HepG2 (cell line): ENCODE data around the gene FMOD. TPM values are rescaled to one million over a fixed set of nuclear protein-coding genes. Genes with fewer than 3 reads are reported as not detected.
A peak's percentile ranks its signal among the peaks of the same experiment; 100 is the strongest.

Source experiments
- CHD2 ChIP-seq: IDR thresholded peaks from 2 replicates; pipeline ENCODE4 v1.6.1; 2011; ENCODE audit warnings: low read depth, low read length, improper control_type of control experiment
- CREB1 ChIP-seq, 2 experiments: fragments of 450-650 bp in 1 of 2; IDR thresholded peaks; 2 replicates each; pipeline ENCODE4 v1.6.1; 2016 to 2017; ENCODE audit warnings: control low read depth in 1 of 2, mild to moderate bottlenecking in 1 of 2, missing compliant biosample characterization in 1 of 2, missing genetic modification characterization in 1 of 2
- FOXO4 ChIP-seq: sonication (generic); formaldehyde crosslinking; conservative IDR thresholded peaks from 2 replicates; pipeline ENCODE4 v1.8.1; 2023; ENCODE audit warnings: missing genetic modification reagents
- GTF3A ChIP-seq: sonication (generic); formaldehyde crosslinking; conservative IDR thresholded peaks from 2 replicates; pipeline ENCODE4 v1.4.0; 2020; ENCODE audit warnings: mild to moderate bottlenecking, missing genetic modification reagents
- HNF1A ChIP-seq, 2 experiments: sonication (generic) in 1 of 2; formaldehyde crosslinking in 1 of 2; IDR thresholded peaks; 2 replicates each; pipeline versions ENCODE4 v1.4.0 to v1.6.1; 2016 to 2020; ENCODE audit warnings: borderline replicate concordance in 1 of 2, low read depth in 1 of 2, mild to moderate bottlenecking in 1 of 2, missing genetic modification reagents in 1 of 2
- JUNB ChIP-seq: sonication (generic); formaldehyde crosslinking; IDR thresholded peaks from 2 replicates; pipeline ENCODE4 v1.8.0; 2022; ENCODE audit warnings: missing genetic modification reagents, mild to moderate bottlenecking, borderline replicate concordance
- PHF5A ChIP-seq: IDR thresholded peaks from one replicate; pipeline ENCODE4 v1.6.1; 2018; ENCODE audit warnings: low read depth, missing genetic modification reagents; ENCODE audit not compliant: unreplicated experiment
- PHF8 ChIP-seq: sonication (generic); formaldehyde crosslinking; IDR thresholded peaks from 2 replicates; pipeline ENCODE4 v1.5.0; 2020; ENCODE audit warnings: missing genetic modification reagents
- SMAD3 ChIP-seq: sonication (generic); formaldehyde crosslinking; IDR thresholded peaks from 2 replicates; pipeline ENCODE4 v1.4.0; 2020; ENCODE audit warnings: missing genetic modification reagents
- ZFAT ChIP-seq: sonication (generic); formaldehyde crosslinking; conservative IDR thresholded peaks from 2 replicates; pipeline ENCODE4 v1.8.1; 2023; ENCODE audit warnings: missing genetic modification reagents, inconsistent platforms
- ZNF232 ChIP-seq: sonication (generic); formaldehyde crosslinking; IDR thresholded peaks from 2 replicates; pipeline ENCODE4 v1.4.0; 2020; ENCODE audit warnings: missing genetic modification reagents, borderline replicate concordance
- ZNF24 ChIP-seq: fragments of 450-650 bp; IDR thresholded peaks from 2 replicates; pipeline ENCODE4 v1.6.1; 2017; ENCODE audit warnings: antibody characterized with exemption, mild to moderate bottlenecking
- ZNF275 ChIP-seq: sonication (generic); formaldehyde crosslinking; IDR thresholded peaks from 2 replicates; pipeline ENCODE4 v1.8.0; 2022; ENCODE audit warnings: missing genetic modification reagents, mild to moderate bottlenecking, inconsistent platforms, borderline replicate concordance
- ZNF510 ChIP-seq: sonication (generic); formaldehyde crosslinking; IDR thresholded peaks from 2 replicates; pipeline ENCODE4 v1.4.0; 2020; ENCODE audit warnings: low read depth, mild to moderate bottlenecking, missing genetic modification reagents
- ZNF615 ChIP-seq: sonication (generic); formaldehyde crosslinking; IDR thresholded peaks from 2 replicates; pipeline ENCODE4 v1.5.0; 2020; ENCODE audit warnings: mild to moderate bottlenecking, missing genetic modification reagents, borderline replicate concordance
- polyA plus RNA-seq, 8 experiments: library from polyadenylated mRNA; depleted of rRNA in 3 of 8; stranded (reverse) in 7 of 8; unstranded in 1 of 8; fragments of >200 nt; fragmentation: Illumina TruSeq in 4 of 8; extraction: Trizol in 4 of 8; gene quantifications; 2 replicates each; pipeline versions ENCODE4 v1.2.1 to v1.2.3, GENCODE V29; 2011 to 2016; ENCODE audit warnings: low read depth in 4 of 8, missing spikeins in 1 of 8, mixed read lengths in 1 of 8; ENCODE audit not compliant: insufficient read depth in 1 of 8
- total RNA-seq, 5 experiments: library from RNA; depleted of rRNA; stranded (reverse); fragments of >200 nt; fragmentation: Illumina TruSeq; extraction: Trizol; gene quantifications; 2 replicates each; pipeline ENCODE4 v1.2.3, GENCODE V29; 2016; ENCODE audit warnings: low read depth in 1 of 5

Gene FMOD
- total and polyA plus RNA-seq, 2 of the 13 experiments (the other 11 are each of a cell fraction or from before 2014, with no cell fraction given), result 0.08 TPM; not detected in 1

- TF ChIP-seq CREB1 (IDR thresholded peaks at IDR 0.05) (0 out of 2 replicates have a peak, but pooled peaks have one; percentile 6), CREB1 (CRISPR knock-in tag; IDR thresholded peaks at IDR 0.05) (no peak), ZNF615 (CRISPR knock-in tag) (0 out of 2 replicates have a peak, but pooled peaks have one; percentile 29), SMAD3 (CRISPR knock-in tag) (0 out of 2 replicates have a peak, but pooled peaks have one; percentile 33), CHD2 (no peak), FOXO4 (CRISPR knock-in tag) (no peak), PHF8 (CRISPR knock-in tag) (peak; percentile 96), GTF3A (CRISPR knock-in tag) (no peak), JUNB (no peak), ZNF232 (CRISPR knock-in tag) (no peak), PHF5A (CRISPR knock-in tag) (peak; percentile 59), ZNF275 (CRISPR knock-in tag) (peak; percentile 35; the same call in 1 of the 2 replicates), ZNF24 (no peak), ZNF510 (CRISPR knock-in tag) (no peak), HNF1A (IDR thresholded peaks at IDR 0.05; ENCODE audit: low read depth) (no peak), HNF1A (CRISPR knock-in tag; IDR thresholded peaks at IDR 0.05; ENCODE audit: borderline replicate concordance) (no peak), ZFAT (CRISPR knock-in tag) (0 out of 2 replicates have a peak, but pooled peaks have one; percentile 42)
Observed at GRCh38 chr1:203304919-203305808, 45.8 kb downstream of the FMOD start, which contains the start of gene BTG2 (continued).
